ENCODE results near the gene FCHSD1. TPM values are rescaled to one million over a fixed set of nuclear protein-coding genes. Genes with fewer than 3 reads are reported as not detected.

The FCHSD1 gene
- total and polyA plus RNA-seq, 2 of the 4 experiments (the other 2 are of a cell fraction), result 33.2 to 62.1 TPM

DNA sequence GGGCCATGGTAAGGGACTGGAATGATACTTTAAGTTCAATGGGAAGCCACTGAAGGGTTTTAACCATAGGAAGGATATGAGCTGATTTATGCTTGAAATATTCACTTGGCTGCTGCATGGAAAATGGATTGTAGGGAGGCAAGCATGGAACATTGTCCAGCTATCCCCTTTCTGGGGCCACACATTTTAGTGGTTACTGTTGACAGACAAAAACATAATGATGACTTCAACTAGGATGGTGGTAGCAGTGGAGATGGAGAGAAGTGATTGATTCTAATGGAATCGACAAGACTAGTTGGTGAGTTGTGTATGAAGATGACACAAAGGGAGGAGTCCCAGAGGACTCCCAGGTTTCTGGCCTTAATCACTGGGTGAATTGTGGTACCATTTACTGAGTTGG, 6.2 kb upstream of the FCHSD1 start:
- peak overlapping the region; percentile 66; the same call in 1 of the 2 replicates for H2BK120ac ChIP-seq (ENCODE audit: low read depth, low read length)
- H2AFZ ChIP-seq (replicated peaks; ENCODE audit: low read length, poor library complexity), result no peak overlapping the region
- H3K27me3 ChIP-seq (ENCODE audit: control insufficient read depth, insufficient read depth, low read length), result no peaks in the 10 kb centered on the region
- H3K4me3 ChIP-seq (ENCODE audit: insufficient read depth, low read depth, low read length), result no peak overlapping the region
- dilution Hi-C loops (cut with HindIII; ENCODE audit: low sequenced_read_pairs, unreplicated experiment) (no loop called here), intact Hi-C loops (cut with micrococcal nuclease) (no loop called here), in situ Hi-C loops (cut with MboI; ENCODE audit: low sequenced_read_pairs) (no loop called here)
- no peak overlapping the region for H3K27ac ChIP-seq (ENCODE audit: insufficient read depth, low read length)
- H3K56ac ChIP-seq (ENCODE audit: extremely low read depth, insufficient read depth, low read length), result no peak overlapping the region; the same call in 1 of the 2 replicates
- no peak overlapping the region for H3K9ac ChIP-seq (ENCODE audit: low read depth, low read length)
- peak overlapping the region; percentile 58; the same call in 1 of the 2 replicates for H2AK5ac ChIP-seq (ENCODE audit: low read depth, low read length)
- ChIA-PET CTCF (interaction anchor here (0.6 kb wide), 1 partner anchor 18 kb away, joined by 4 read pairs; no protein-coding TSS in a partner anchor), POLR2A (ENCODE audit: unreplicated experiment) (no interaction called here)
- ATAC-seq (ENCODE audit: low read depth), result no peak
- H4K91ac ChIP-seq (ENCODE audit: insufficient read depth, low read depth, low read length), result no peak overlapping the region
- H3K14ac ChIP-seq (replicated peaks; ENCODE audit: low read depth, low read length), result peak overlapping the region; percentile 22
- TF ChIP-seq, protein P1, sequence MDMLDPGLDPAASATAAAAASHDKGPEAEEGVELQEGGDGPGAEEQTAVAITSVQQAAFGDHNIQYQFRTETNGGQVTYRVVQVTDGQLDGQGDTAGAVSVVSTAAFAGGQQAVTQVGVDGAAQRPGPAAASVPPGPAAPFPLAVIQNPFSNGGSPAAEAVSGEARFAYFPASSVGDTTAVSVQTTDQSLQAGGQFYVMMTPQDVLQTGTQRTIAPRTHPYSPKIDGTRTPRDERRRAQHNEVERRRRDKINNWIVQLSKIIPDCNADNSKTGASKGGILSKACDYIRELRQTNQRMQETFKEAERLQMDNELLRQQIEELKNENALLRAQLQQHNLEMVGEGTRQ (IDR thresholded peaks at IDR 0.05; ENCODE audit: low read depth, low read length), result no peak
- TF ChIP-seq MXI1 (IDR thresholded peaks at IDR 0.05; ENCODE audit: borderline replicate concordance, low read depth, low read length), result no peak
- no peak for TF ChIP-seq ELK1 (IDR thresholded peaks at IDR 0.05; ENCODE audit: borderline replicate concordance, low read depth, low read length)
- no peak for TF ChIP-seq CHD1 (IDR thresholded peaks at IDR 0.05; ENCODE audit: low read depth, low read length)
- TF ChIP-seq RAD21 (IDR thresholded peaks at IDR 0.05; ENCODE audit: low read length), result no peak
- TF ChIP-seq BHLHE40 (IDR thresholded peaks at IDR 0.05; ENCODE audit: low read depth, low read length), result no peak
- no peak for TF ChIP-seq RFX5 (IDR thresholded peaks at IDR 0.05; ENCODE audit: low read depth, low read length)
- no peak for TF ChIP-seq RCOR1 (IDR thresholded peaks at IDR 0.05; ENCODE audit: insufficient replicate concordance, low read length)
- no peak for TF ChIP-seq CEBPB (IDR thresholded peaks at IDR 0.05; ENCODE audit: low read depth, low read length)
- peak overlapping the region; percentile 53; the same call in 1 of the 2 replicates for H3K18ac ChIP-seq (ENCODE audit: low read depth, low read length)
- peak overlapping the region; percentile 79; the same call in 1 of the 3 replicates for H2BK15ac ChIP-seq (ENCODE audit: low read depth, low read length)
- H2AK9ac ChIP-seq (replicated peaks; ENCODE audit: low read depth, low read length, poor library complexity), result no peak overlapping the region
- DNase-seq, result no peak
- BruUV-seq (replicated peaks), result no TSS peak
- peaks cover 3% of the 10 kb centered on the region; the same call in 1 of the 2 replicates for H3K9me1 ChIP-seq (ENCODE audit: insufficient read depth, low read length)
- H4K5ac ChIP-seq (ENCODE audit: low read depth, low read length), result peak overlapping the region; percentile 38; the same call in 1 of the 2 replicates
- peak overlapping the region; percentile 50 for H2BK20ac ChIP-seq (ENCODE audit: low read depth, low read length)
- 100% methylated on average over 1 of the region's 1 CpG; no CpG with 5 or more reads in 1 of the 2 experiments for WGBS, 2 experiments (ENCODE audit: extremely low coverage in 2 of 2, insufficient read length in 1 of 2)
- H4K20me1 ChIP-seq (ENCODE audit: insufficient read depth, low read length), result no peaks in the 10 kb centered on the region
- H3K79me1 ChIP-seq (ENCODE audit: low read depth in 1 of 2, low read length in 2 of 2), result peaks cover 0 to 5% of the 10 kb centered on the region in 2 experiments; a peak in 1 of 4 replicates
- H3K9me3 ChIP-seq (ENCODE audit: control insufficient read depth, insufficient read depth, low read length), result no peaks in the 10 kb centered on the region
- H3K4me1 ChIP-seq (ENCODE audit: control insufficient read depth, insufficient read depth, low read length), result peaks cover 13% of the 10 kb centered on the region
- H3K4me2 ChIP-seq (ENCODE audit: low read depth, low read length), result no peak overlapping the region
- H2BK5ac ChIP-seq (ENCODE audit: low read depth, low read length, poor library complexity, severe bottlenecking), result peak overlapping the region; percentile 87
- H4K8ac ChIP-seq (ENCODE audit: low read depth in 2 of 2, low read length in 2 of 2), result 0 out of 4 replicates have a peak overlapping the region, but pooled peaks of 1 of the 2 experiments have one; percentile 34
- H3K23ac ChIP-seq (ENCODE audit: low read depth, low read length), result no peak overlapping the region
- H3K4ac ChIP-seq (ENCODE audit: low read depth, low read length), result peak overlapping the region; percentile 40; the same call in 1 of the 2 replicates
- peaks cover 20% of the 10 kb centered on the region for H3K36me3 ChIP-seq (ENCODE audit: control insufficient read depth, insufficient read depth, low read length)

Data from IMR-90 (cell line).